Measurements from ENCODE around the gene DNAJC5.

Gene DNAJC5

DNA sequence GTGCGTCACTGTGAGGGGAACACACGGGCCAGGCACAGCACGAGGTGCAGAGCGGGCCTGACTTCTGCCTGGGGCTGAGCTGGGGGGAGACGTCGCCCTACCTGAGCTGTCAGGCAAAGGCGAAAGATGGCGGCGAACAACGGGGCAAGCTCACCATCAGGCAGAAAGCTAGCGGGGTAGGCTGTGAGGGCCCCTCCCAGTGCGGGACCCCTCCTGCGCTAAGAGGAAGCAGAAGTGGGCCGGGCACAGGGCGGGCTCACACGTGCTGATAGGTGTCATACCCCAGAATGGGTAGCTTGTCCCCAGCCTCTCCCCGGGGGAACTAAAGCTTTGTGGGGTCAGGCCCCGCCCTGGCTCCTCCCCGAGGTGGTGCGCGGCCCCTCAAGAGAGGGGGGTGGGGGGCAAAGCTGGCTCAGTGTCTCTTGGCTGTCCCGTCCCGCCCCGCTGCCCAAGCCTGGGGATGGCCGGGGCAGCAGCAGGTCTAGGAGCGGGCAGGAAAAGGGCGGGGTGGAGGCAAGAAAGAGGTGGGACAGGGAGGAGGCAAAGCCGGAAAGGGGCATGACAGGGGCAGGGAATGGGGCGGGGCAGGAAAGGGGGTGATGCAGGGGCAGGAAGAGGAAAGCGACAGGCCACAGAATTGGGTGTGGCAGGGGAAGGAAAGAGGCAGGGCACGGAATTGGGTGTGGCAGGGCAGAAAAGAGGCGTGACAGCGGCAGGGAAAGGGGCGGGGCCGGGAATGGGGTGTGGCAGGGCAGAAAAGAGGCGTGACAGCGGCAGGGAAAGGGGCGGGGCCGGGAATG is 46.6 kb downstream of the DNAJC5 start:
- H3K36me3 Mint-ChIP-seq: peaks cover 14% of the 10 kb centered on the region
- H3K27me3 Mint-ChIP-seq: no peaks in the 10 kb centered on the region
- DNase-seq (ENCODE audit: low spot score in 2 of 2) (peak; percentile 55 to 62), ATAC-seq (ENCODE audit: low read depth) (peak; percentile 82)
- peak overlapping the region; percentile 75 for H3K27ac Mint-ChIP-seq
- H3K4me1 Mint-ChIP-seq: peaks cover 7% of the 10 kb centered on the region
- no peaks in the 10 kb centered on the region for H3K9me3 Mint-ChIP-seq
- H3K4me3 Mint-ChIP-seq: peak overlapping the region; percentile 55

DNA sequence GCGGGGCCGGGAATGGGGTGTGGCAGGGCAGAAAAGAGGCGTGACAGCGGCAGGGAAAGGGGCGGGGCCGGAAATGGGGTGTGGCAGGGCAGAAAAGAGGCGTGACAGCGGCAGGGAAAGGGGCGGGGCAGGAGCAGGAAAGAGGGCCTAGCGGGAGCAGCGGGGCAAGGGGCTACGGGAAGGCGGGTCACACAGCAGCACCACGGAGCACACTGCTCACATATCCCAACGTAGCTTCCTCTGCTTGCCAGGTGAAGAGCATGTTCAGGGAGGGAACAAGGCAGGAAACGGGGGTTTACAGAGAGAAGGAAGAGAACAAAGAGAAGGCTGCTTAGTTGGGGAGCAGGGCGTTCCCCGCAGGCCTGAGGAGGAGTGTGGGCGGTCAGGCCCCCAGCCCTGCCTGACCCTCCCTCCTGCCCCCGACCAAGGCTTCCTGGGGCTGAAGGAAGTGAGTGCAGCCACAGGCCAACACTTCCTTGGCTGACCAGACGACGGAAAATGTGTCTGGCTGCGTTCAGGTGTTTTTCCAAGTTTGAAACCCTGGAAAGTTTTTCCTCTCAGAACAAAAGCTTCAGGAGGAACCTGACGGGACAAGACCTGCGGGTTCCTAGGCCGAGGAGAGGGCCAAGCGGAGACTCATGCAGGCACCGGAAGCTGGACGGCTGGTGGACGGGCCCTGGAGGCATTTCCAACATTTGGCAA is 47.5 kb downstream of the DNAJC5 start:
- peaks cover 14% of the 10 kb centered on the region for H3K36me3 Mint-ChIP-seq
- DNase-seq (ENCODE audit: low spot score in 2 of 2) (no peak), ATAC-seq (ENCODE audit: low read depth) (no peak)
- peak overlapping the region; percentile 44 for H3K4me3 Mint-ChIP-seq
- no peak overlapping the region for H3K27ac Mint-ChIP-seq
- H3K27me3 Mint-ChIP-seq: no peaks in the 10 kb centered on the region
- H3K4me1 Mint-ChIP-seq: peaks cover 13% of the 10 kb centered on the region
- no peaks in the 10 kb centered on the region for H3K9me3 Mint-ChIP-seq

GRCh38 chr20:63942969-63943807 is 48.3 kb downstream of the DNAJC5 start:
- no peak for DNase-seq (ENCODE audit: low spot score in 2 of 2)
- Mint-ChIP-seq H3K9me3 (no peaks in the 10 kb centered on the region), H3K4me3 (no peak overlapping the region), H3K27ac (no peak overlapping the region), H3K27me3 (no peaks in the 10 kb centered on the region), H3K4me1 (peaks cover 19% of the 10 kb centered on the region), H3K36me3 (peaks cover 14% of the 10 kb centered on the region)
- no peak for ATAC-seq (ENCODE audit: low read depth)

- DNase-seq (ENCODE audit: low spot score in 2 of 2): no peak
- H3K4me3 Mint-ChIP-seq: no peak overlapping the region
- H3K27me3 Mint-ChIP-seq: no peaks in the 10 kb centered on the region
- ATAC-seq (ENCODE audit: low read depth): no peak
- H3K27ac Mint-ChIP-seq: no peak overlapping the region
- H3K9me3 Mint-ChIP-seq: no peaks in the 10 kb centered on the region
- peaks cover 25% of the 10 kb centered on the region for H3K4me1 Mint-ChIP-seq
- H3K36me3 Mint-ChIP-seq: peaks cover 14% of the 10 kb centered on the region
Observed at GRCh38 chr20:63943808-63944077, 48.8 kb downstream of the DNAJC5 start.

GRCh38 chr20:63944078-63944941 is 49.4 kb downstream of the DNAJC5 start:
- DNase-seq (ENCODE audit: low spot score in 2 of 2) (no peak), ATAC-seq (ENCODE audit: low read depth) (no peak)
- H3K27ac Mint-ChIP-seq: no peak overlapping the region
- peaks cover 14% of the 10 kb centered on the region for H3K36me3 Mint-ChIP-seq
- no peak overlapping the region for H3K4me3 Mint-ChIP-seq
- H3K27me3 Mint-ChIP-seq: no peaks in the 10 kb centered on the region
- peaks cover 30% of the 10 kb centered on the region for H3K4me1 Mint-ChIP-seq
- H3K9me3 Mint-ChIP-seq: no peaks in the 10 kb centered on the region

DNA sequence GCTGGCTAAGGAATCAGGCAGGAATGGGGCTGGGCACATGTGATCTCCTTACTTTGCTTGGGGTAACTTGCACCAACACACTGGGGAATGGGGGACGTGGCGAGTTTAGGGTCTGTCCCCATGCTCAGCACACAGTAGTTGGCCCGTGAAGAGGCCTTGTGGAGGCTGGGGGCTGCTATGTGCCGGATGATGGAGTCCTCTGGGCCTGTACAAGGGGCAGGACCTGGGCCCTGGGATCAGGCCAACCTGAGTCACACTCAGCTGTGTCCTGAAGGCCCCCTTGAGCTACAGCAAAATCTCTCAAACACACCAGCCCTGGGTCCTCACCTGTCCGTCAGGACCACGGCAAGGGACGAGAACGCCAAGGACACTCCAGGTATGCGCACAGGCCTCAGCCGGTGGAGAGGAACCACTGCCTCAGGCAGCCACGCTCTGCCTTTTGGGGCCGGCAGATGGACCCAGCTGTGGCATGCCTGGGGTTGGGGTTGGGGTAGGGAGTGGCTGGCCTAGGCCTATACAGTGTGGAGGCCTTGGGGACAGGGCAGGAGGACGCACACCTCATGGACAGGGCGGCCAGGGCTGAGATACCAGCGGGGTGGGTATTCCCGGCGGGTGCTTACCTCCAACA is 50.2 kb downstream of the DNAJC5 start:
- no peak for DNase-seq (ENCODE audit: low spot score in 2 of 2)
- no peak overlapping the region for H3K4me3 Mint-ChIP-seq

DNA sequence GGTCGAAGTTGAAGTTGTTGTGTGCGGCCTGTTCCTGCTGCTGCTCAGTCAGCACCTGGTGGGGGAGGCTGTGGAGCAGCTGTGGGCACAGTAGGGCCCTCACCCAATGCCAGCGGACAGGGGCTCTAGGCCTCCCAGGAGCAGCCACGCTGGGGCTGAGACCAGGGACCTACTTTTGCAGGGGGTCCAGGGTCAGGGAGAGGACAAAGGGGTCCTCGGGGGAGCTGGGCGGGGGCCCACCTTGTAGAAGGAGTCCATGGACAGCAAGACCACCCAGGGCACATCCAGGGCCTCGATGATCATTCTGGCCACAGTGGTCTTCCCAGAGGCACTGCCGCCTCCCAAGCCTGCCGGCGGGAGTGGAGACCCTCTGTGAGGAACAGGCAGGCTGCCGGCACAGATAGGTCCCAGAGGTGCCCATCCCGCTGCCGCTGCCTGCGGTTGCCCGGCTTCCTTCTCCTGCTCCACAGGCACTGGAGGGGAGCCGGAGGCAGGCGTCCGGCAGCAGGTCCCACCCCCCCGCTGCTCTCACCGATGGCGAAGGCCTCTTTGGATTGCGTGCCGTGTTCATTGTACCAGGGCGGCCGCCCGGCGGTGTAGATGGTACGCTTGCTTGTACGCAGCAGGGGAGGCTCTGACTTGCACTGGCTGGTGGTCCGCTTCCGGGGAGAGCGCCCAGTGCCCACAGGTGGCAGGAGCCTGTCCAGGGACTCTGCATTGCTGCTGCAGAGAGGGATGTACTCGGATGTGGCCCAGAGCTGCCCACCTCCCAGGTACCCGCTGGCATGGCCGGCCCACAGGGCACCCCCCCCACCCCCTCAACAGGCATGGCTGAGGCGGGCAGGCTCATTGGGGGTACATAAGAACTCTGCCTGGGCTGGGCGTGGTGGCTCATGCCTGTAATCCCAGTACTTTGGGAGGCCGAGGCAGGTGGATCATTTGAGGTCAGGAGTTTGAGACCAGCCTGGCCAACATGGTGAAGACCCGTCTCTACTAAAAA is 51.3 kb downstream of the DNAJC5 start:
- H3K36me3 Mint-ChIP-seq: peaks cover 8% of the 10 kb centered on the region
- no peaks in the 10 kb centered on the region for H3K27me3 Mint-ChIP-seq
- H3K4me1 Mint-ChIP-seq: peaks cover 41% of the 10 kb centered on the region
- no peak overlapping the region for H3K4me3 Mint-ChIP-seq
- ATAC-seq (ENCODE audit: low read depth) (no peak), DNase-seq (ENCODE audit: low spot score in 2 of 2) (no peak)
- no peak overlapping the region for H3K27ac Mint-ChIP-seq
- H3K9me3 Mint-ChIP-seq: no peaks in the 10 kb centered on the region

More for the DNA sequence above, 50.2 kb downstream of the DNAJC5 start:
- H3K9me3 Mint-ChIP-seq: no peaks in the 10 kb centered on the region
- H3K36me3 Mint-ChIP-seq: peaks cover 14% of the 10 kb centered on the region
- no peak overlapping the region for H3K27ac Mint-ChIP-seq
- ATAC-seq (ENCODE audit: low read depth): no peak
- peaks cover 36% of the 10 kb centered on the region for H3K4me1 Mint-ChIP-seq
- H3K27me3 Mint-ChIP-seq: no peaks in the 10 kb centered on the region

- DNase-seq (ENCODE audit: low spot score in 2 of 2): no peak
- Mint-ChIP-seq H3K27me3 (no peaks in the 10 kb centered on the region), H3K27ac (peak overlapping the region; percentile 97), H3K4me1 (peaks cover 42% of the 10 kb centered on the region), H3K4me3 (peak overlapping the region; percentile 80), H3K9me3 (no peaks in the 10 kb centered on the region), H3K36me3 (peaks cover 5% of the 10 kb centered on the region)
- ATAC-seq (ENCODE audit: low read depth): no peak
Observed at GRCh38 chr20:63946986-63947637, 52.2 kb downstream of the DNAJC5 start.

DNA sequence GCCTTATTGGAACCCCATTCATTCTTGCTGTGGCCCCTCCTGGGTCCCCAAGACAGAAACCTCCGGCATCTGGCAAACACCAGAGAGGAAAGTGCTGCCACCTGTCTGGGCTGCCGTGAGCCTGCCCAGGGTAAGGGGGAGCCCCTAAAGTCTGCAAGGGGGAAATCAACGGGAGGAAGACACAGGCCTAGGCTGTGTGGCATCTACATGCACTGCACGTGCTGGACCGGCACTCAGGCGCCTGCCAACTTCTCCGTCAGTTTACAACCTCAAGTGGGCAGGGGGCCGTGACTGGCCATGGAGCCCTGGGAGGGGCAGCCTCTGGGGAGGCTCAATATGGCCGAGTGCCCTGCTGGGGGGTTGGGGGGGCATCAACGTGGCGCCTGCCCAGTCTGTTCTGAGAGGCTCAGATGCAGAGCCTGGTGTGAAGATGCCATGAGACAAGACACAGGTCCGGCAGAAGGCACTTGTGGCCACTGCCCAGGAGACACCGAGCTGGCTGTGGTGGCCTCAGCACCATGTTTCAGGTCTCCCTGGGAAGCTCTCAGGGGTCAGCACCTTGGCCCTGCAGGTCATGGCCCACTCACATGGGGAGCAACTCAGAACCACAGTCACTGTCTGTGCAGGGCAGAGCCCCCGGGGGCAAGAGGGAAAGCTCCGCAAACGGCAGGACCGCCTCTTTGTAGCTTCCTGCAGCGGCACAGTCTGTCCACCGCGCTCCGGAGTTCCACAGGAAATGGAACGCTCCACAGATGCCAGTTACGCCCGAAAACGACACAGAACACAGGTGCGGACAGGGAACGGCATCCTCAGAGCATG is 52.9 kb downstream of the DNAJC5 start:
- H3K36me3 Mint-ChIP-seq: peaks cover 3% of the 10 kb centered on the region
- ATAC-seq (ENCODE audit: low read depth) (peak; percentile 48), DNase-seq (ENCODE audit: low spot score in 2 of 2) (peak in 1 of 2 donors; percentile 46)
- H3K9me3 Mint-ChIP-seq: no peaks in the 10 kb centered on the region
- H3K4me1 Mint-ChIP-seq: peaks cover 42% of the 10 kb centered on the region
- H3K27ac Mint-ChIP-seq: peak overlapping the region; percentile 97
- H3K4me3 Mint-ChIP-seq: peak overlapping the region; percentile 80
- no peaks in the 10 kb centered on the region for H3K27me3 Mint-ChIP-seq

DNA sequence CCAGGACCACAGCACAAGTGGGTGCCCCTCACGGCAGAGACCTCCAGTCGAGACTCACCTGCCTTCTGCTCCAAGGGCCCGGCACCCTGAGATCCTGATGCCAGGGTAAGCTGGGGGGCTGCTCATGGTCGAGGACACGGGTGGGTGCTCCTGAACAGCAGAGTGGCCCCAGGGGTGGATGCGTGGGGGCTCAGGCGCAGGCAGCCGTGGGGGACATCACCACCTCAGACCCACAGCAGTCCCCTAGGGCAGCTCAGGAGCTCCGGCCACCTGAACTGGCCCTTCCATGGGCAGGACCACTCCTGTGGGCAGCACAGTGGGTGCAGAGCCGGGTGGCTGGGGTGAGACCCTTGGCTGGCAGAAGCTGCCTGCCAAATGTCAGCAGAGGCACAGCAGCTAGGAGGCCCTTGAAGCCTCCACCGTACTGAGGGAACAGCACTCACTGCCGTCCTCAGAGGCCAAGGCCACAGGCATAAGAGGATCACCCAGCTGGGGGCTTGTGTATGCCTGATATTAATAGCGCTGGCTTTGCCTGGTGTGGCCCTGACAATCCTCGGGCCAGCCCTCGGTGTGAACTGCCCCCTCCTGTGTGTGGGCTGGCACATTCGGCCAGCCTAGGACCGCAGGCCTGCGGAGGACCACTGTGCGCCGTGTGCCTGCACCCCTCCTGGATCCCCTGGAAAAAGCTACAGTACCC is 55.9 kb downstream of the DNAJC5 start:
- Mint-ChIP-seq H3K4me1 (peaks cover 57% of the 10 kb centered on the region), H3K36me3 (no peaks in the 10 kb centered on the region), H3K4me3 (peak overlapping the region; percentile 50), H3K27me3 (no peaks in the 10 kb centered on the region), H3K27ac (peak overlapping the region; percentile 38), H3K9me3 (no peaks in the 10 kb centered on the region)
- ATAC-seq (ENCODE audit: low read depth) (no peak), DNase-seq (ENCODE audit: low spot score in 2 of 2) (no peak)
